Measurements from ENCODE around the gene HCFC1.

DNA sequence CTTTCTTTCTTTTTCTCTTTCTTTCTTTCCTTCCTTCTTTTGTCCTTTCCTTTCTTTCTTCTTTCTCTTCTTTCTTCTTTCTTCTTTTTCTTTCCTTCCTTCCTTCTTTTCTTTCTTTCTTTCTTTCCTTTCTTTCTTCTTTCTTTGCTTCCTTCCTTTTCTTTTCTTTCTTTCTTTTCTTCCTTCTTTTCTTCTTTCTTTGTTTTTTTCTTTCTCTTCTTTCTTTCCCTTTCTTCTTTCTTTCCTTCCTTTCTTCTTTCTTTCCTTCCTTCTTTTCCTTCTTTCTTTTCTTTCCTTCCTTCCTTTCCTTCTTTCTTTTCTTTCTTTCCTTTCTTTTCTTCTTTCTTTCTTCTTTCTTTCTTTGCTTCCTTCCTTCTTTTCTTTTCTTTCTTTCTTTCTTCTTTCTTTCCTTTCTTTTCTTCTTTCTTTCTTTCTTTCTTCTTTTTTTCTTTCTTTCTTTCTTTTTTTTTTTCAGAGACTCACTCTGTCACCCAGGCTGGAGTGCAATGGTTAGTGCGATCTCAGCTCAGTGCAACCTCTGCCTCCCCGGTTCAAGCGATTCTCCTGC lies 19.5 kb upstream of the HCFC1 start:
- TF ChIP-seq, protein P1, sequence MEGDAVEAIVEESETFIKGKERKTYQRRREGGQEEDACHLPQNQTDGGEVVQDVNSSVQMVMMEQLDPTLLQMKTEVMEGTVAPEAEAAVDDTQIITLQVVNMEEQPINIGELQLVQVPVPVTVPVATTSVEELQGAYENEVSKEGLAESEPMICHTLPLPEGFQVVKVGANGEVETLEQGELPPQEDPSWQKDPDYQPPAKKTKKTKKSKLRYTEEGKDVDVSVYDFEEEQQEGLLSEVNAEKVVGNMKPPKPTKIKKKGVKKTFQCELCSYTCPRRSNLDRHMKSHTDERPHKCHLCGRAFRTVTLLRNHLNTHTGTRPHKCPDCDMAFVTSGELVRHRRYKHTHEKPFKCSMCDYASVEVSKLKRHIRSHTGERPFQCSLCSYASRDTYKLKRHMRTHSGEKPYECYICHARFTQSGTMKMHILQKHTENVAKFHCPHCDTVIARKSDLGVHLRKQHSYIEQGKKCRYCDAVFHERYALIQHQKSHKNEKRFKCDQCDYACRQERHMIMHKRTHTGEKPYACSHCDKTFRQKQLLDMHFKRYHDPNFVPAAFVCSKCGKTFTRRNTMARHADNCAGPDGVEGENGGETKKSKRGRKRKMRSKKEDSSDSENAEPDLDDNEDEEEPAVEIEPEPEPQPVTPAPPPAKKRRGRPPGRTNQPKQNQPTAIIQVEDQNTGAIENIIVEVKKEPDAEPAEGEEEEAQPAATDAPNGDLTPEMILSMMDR (IDR thresholded peaks at IDR 0.05; ENCODE audit: poor library complexity), result no peak
- no peak for TF ChIP-seq EZH2phosphoT487 (IDR thresholded peaks at IDR 0.05; ENCODE audit: low read depth, severe bottlenecking, unreplicated experiment)
- TF ChIP-seq EZH2 (IDR thresholded peaks at IDR 0.05; ENCODE audit: borderline replicate concordance), result no peak

Data from hepatocyte (in vitro differentiated cells).